Hematopoietic multipotent progenitor cell treated with erythropoietin and hydrocortisone succinate and interleukin-3 and kit ligand, for 6 days (in vitro differentiated cells): ENCODE data around the gene ZNF526.

Experiments used
- DNase-seq: peaks from one replicate; pipeline ENCODE4 v3.0.0-alpha.2; 2015

Gene ZNF526

GRCh38 chr19:42197375-42197817, 22.7 kb upstream of the ZNF526 start:
- DNase-seq, result peak; percentile 55

DNA sequence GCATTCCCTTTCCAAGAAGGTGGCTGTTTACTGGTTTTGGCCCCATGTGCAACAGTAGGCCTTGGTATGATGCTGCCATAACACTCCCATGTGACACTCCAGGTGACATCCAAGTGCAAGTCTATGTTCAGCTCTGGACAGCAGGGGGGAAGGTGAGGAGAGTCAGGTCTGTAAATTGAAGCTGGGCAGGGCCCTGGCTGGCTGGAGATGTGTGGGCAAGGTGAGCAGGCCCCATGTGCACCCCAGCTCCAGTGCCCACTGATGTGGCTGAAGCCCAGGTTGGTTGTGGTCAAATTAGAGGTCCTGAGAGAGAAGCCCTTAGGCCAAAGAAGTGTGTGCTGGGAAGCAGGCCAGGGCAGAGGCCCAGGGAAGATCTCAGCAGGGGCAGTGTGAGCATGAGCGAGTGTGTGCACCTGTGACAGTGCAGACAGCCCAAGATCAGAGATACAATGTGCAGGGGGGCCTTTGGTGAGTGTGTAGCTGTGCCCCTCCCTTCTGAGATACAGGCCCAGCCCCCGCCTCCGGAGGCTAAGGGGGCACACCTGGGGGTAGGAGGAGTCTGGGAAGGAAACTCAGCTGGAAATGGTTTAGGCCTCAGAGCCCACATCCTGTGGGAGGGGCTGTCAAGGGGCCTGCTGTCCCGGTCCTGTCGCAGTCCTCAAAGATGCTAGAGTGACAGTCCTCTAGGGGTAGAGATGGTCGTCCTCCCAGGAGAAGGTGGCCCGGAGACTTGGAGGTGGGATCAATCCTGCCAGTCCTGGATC, 21.3 kb upstream of the ZNF526 start:
- DNase-seq, result peak; percentile 68

DNA sequence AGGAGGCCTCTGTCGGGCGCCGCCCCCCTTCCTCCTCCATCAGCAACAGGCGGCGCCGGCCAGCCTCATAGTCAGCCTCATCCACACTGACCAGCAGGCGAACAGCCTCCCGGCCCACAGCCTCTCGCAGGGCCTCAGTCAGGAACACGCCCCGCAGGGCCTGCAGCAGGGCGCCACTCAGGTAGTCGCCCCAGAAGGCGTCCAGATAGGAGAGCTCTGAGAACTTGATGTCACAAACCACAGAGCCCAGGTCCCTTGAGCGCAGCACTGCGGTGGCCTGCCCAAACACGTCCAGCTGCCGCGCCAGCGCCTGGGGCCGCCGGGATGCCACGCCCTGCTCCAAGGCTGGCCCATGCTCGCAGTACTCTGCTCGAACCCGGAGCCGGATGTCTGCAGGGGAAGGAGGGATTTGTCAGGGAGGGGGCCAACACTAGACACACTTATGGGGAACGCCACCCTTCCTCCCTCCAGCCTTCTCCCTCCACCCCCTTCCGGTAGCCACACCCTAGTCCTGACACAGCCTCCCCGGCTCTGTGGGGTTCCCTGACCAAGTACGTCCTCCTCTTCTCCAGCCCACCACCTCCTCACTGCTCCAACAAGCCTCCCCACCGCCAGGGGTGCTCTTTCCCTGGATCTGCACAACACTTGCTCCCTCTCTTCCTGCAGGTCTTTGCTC, 20.5 kb upstream of the ZNF526 start:
- DNase-seq, result peak; percentile 94

- peak; percentile 38 for DNase-seq
Measured at GRCh38 chr19:42200116-42200715, 19.9 kb upstream of the ZNF526 start.

DNA sequence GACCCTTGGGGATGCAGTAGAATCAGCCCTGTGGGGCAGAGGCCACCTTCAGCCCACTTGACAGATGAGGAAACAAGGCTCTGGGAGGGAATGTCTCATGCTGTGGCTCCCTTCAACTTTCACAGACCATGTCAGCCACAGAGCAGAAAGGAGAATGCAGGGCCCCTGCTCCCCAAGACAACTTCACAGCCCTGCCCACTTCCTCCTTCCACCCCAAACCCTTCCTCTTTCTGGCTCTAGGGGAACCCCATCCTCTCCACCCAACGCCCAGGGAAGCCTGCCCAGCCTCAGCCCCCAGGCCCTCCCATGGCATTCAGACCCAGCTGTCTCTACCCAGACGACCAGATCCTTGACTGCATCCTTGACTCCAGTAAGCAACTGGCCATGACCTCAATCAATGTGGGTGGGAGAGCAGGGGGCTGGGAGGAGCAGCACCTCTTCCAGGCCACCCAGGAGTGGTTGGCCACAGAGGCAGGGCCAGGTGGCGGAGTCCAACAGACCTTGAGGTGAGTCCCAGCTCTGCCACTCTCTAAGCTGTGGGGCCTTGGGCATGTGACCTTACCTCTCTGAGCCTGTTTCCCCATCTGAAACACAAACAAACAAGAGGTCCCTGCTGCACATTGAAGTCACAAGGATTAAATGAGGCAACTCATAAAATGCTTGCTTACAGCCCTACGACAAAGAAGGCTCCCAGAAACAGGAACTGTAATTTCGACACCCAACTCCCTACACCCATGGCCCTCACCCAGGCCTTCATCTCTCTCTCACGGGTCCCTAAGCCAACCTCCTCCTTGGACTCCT, 18.4 kb upstream of the ZNF526 start:
- DNase-seq, result peak; percentile 70

DNA sequence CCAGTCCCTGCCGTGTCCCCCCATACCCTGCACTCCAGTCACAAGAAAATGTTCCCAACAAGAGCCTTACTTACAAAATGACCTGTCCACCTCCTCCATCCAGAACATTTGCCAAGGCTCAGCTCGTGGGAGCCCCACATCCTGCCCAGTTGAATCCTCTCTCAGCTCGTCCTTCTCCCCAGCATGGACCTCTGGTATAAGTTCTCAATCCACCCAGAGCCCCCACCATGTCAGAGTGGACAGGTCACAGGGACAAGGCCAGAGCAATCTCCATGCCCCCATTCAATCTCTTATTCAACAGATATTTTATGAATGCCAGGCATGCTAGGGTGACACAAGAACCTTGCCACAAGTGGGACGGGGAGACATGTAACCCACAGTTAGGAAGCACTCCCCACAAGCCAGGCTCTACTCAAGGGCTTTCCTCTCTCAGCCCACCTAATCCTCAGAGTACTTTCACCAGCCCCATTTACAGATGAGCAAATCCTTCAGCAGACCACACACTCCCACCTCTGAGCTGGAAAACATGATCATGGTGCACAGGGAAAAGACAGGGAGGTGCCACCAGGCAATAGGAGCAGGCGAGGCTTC, 17.7 kb upstream of the ZNF526 start:
- no peak for DNase-seq

- DNase-seq, result no peak
Measured at GRCh38 chr19:42203700-42204099, 16.4 kb upstream of the ZNF526 start.

- DNase-seq, result no peak
Measured at GRCh38 chr19:42204664-42205063, 15.4 kb upstream of the ZNF526 start.

GRCh38 chr19:42206871-42207755, 13.0 kb upstream of the ZNF526 start:
- peak; percentile 37 for DNase-seq

GRCh38 chr19:42207767-42208271, 12.3 kb upstream of the ZNF526 start:
- no peak for DNase-seq

DNA sequence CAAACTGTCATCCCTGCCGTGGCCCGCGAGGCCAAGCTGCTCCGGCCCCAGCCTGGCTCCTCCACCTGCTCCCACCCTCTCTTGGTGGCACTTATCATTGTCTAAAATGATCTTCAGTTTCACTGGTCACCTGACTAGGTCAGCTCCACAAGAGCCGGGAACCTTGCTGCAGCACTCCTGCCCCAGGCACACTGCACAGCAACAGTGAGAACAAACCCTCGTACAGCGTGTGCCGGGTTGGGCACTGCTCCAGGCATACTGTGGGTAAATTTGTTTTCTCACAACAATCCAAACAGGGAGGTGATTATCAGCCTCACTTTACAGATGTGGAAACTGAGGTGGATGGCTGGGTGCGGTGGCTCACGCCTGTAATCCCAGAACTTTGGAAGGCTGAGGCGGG, 11.5 kb upstream of the ZNF526 start:
- no peak for DNase-seq

- no peak for DNase-seq
Measured at GRCh38 chr19:42212886-42213285, 7.2 kb upstream of the ZNF526 start.

DNA sequence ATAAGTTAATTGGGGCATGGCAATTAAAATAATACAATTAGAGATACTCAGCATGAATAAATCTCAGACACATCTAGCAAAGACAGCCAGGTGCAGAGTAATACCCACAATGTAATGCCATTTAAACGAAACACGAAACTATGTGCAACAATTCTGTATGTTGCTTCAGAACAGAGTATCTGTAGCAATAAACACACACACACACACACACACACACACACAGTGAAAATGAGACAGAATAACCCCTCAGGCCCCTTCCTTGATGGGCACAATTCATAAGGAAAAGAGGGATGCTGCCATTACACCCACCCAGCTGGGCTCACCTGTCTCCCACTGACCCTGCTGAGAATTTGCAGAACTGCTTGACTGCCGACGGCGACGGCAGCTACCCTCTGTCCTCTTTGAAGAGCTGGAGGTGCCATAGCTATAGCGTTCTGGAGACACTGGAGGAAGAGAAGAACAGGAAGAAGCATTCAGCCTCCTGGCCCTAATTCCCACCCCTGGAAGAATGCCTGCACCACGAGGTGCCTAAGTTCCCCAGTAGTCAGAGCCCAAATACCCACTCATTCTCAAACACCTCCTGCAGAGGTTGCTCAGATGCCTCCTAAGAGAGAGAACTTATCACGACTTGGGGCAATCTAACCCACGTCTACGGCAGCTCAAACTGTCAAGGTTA, 5.2 kb upstream of the ZNF526 start:
- DNase-seq, result no peak

DNA sequence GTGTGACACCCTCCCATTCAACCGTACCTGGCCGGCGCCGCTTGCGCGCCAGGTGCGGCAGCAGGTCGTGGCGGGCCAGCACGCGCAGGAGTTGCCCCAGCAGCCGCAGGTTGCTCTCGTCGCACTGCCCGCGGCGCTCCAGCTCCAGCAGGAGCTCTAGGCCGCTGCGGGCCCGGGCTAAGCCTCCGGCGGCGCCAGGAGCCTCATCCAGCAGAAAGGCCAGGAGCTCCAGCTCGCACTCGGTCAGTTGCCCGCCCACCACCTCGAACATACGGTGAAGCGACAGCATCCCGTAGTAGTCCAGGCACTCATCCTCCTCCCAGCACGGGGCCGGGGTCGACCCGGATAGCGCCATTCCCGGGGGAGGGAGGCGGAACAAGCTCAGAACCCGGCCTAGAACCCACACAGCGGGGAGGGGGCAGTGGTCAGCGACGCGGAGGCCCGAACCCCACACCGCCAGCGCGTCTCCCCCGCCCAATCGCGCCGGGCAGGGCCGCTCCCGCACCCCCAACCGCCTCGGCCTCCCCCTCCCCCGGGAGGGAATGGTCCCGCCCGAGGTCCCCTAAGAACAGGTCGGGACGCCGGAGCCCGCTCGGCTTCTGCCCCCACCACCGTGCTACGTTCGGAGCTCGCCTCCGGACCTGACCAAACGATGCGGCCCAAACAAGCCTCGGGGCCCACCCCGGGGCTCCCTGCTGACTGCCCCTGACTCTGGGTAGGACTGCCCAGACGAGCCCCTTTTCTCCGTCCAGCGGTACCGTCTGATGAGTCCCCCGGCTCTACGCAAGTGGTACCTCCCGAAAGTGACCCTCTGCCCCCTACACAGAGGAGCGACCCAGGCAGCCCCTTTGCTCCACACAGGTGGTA, 3.2 kb upstream of the ZNF526 start:
- DNase-seq, result peak; percentile 52

DNA sequence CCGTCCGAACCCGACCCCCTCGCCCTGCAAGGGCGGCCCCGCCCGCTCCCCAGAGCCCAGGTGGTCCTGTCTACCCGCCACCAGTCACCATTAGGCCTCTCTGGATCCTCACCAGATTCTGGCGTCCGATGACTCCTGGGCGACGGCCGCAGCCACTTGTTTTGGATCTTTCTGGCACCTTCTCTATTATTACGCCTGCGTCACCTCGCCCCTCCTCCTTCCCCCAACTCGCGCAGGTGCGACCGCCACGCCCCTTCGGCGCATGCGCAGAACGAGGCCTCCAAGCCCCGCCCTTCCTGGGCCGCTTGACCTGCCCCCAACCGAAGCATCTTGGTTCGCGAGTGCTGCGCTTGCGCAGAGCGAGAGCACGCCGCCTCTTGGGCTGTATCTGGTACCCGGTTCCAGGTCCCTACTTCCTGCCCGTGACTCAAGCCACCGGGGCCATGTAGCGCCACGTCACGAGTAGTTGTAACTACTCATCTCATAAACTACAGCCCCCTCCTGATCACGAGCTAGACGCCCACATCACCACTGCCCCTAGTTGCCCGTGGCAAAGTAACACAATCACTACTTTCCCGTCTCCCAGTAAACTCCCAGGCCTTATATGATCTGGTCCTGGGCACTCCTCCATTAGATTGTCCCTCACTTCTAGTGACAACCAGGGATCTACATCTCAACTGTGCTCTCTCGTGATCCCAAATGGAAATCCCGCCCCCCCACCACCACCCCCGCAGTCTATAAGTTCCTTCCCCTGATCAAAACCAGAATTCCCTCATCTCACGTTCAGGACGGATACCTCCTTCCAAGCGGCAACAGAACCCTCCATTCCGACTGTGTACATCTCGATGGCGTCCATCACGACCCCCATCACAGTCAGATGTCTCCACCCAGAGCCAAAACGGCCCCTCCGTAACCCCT, 2.3 kb upstream of the ZNF526 start, which contains the start of gene DEDD2:
Gene DEDD2 (minus strand): TSS at position 158 of the 918 bp plus-strand sequence. CDS start 670 bp downstream, outside the sequence.
- peak; percentile 97 for DNase-seq

- DNase-seq, result no peak
Measured at GRCh38 chr19:42220751-42221097, 612 bp downstream of the ZNF526 start.

- DNase-seq, result no peak
Measured at GRCh38 chr19:42224940-42225717, 5.0 kb downstream of the ZNF526 start.
